SH-SY5Y (cell line): ENCODE results near the gene KRTAP5-9.
"Not testable (repeated sequence)": the region's sequence is repeated elsewhere in the genome, so short reads cannot be mapped to it uniquely, and the experiment has no call there.

Experiments
- GATA2 ChIP-seq: IDR thresholded peaks from 2 replicates; pipeline ENCODE4 v1.6.1; 2011; ENCODE audit warnings: mild to moderate bottlenecking, low read depth, low read length
- GATA3 ChIP-seq: IDR thresholded peaks from 2 replicates; pipeline ENCODE4 v1.6.1; 2011; ENCODE audit warnings: low read depth, mild to moderate bottlenecking, low read length, moderate library complexity

KRTAP5-9 gene

DNA sequence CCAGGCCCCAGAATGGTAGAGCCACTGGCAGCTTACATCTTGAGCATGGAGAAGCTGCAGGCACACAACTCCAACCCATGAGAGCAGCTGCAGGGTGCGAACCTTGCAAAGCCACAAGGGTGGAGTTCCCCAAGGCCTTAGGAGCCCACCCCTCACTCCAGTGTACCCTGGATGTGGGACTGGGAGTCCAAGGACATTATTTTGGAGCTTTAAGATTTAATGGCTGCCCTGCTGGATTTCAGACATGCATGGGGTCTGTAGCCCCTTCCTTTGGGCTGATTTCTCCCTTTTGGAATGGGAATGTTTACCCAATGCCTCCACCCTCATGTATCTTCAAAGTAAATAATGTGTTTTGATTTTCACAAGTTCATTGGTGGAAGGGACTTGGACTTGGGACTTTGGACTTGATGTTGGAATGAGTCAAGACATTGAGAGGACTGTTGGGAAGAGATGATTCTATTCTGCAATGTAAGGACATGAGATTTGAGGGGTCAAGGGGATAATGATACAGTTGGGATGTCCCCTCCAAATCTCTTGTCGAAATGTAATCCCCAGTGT, 22.2 kb upstream of the KRTAP5-9 start:
- TF ChIP-seq GATA3, result no peak
- no peak for TF ChIP-seq GATA2

DNA sequence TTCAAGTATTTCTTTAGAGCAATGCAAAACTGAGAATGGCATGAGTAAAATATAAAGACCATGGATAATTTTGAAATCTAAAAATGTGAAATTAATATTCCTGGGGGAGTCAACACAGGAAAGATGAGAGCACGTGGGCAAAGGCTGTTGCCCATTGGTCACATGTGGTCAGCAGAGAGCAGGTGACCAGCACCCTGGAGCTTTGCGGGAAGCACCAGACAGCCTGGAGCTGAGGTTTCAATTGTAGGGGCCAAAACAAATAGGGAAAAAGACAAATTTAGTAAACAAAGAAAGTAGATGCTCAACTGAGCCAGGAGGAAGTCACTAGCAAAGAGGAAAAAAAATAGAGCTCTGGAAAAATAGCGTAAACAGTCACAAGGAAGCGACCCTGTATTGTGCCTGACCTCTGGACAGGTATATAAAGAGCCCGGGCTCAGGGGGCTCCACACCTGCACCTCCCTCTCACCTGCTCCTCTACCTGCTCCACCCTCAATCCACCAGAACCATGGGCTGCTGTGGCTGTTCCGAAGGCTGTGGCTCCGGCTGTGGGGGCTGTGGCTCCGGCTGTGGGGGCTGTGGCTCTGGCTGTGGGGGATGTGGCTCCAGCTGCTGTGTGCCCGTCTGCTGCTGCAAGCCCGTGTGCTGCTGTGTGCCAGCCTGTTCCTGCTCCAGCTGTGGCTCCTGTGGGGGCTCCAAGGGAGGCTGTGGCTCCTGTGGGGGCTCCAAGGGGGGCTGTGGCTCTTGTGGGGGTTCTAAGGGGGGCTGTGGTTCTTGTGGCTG, 21.2 kb upstream of the KRTAP5-9 start, which contains the start of gene KRTAP5-7:
TSS of gene KRTAP5-7 (plus strand) at position 472 of the 780 bp plus-strand sequence. CDS start at position 506, 34 bp downstream.
- not testable (repeated sequence) for TF ChIP-seq GATA3, GATA2

GRCh38 chr11:71527576-71528210, 20.5 kb upstream of the KRTAP5-9 start:
- TF ChIP-seq GATA2 (no peak), GATA3 (no peak)

DNA sequence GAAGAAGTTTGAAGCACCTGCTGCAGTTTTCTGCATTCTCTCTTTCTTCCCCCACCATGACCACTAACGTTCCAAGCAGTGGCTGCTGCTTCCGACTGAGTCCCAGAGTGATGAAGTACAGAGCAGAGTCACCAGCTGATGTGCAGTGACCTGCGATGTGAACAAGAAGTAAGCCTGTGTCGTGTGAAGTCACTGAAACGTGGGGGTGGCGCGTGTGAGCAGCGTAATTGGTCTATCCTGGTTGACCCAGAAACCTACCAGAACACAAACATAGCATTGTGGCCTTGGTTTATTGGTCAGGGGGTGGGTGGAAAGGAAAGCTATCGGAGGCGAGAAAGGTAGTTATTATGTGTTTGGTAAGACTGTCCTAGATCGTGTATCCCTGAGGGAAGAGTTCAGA, 17.6 kb upstream of the KRTAP5-9 start:
- TF ChIP-seq GATA3, result no peak
- no peak for TF ChIP-seq GATA2

DNA sequence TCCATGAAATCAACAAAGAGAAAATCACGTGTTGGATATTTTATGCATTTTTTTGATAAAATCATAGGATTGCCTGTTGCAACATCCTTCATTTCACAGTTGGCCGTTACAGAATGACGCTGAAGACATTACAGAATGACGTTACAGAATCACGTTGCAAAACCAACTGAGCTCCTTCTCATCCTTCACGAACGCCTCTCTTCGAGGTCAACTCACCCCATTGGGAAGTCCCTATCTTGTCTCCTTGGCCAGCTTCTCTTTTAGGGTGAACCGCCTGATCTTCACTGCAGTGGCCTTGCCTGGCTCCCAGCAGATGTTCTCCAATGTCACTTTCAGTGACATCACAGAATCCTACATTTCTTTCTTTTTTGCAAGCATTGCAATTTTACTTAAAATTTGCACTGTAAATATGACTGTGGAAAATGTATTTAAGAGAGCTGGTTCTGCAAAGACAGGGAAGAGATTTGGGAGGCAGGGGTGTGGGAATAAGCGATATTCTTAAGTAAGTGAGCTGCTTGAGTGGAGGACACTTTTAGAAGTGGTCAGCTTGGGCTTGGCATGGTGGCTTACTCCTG, 16.1 kb upstream of the KRTAP5-9 start:
- TF ChIP-seq GATA2 (no peak), GATA3 (no peak)

DNA sequence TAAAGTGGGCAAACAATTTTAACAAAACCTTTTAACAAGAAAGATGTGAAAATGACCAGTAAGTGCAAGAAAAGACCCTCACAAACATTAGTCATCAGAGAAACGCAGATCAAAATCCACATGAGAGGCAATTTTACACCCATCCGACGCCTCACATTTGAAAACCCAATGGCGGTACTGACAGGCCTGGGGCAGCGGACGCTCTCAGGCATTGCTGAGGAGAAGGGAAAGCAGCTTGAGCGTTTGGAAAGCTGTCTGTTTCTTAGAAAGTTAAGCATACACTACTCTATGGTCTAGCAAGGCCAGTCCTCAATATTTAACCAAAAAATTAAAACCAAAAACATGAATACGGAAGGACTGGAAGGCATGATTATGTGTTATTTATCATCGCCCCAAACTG, 12.4 kb upstream of the KRTAP5-9 start:
- TF ChIP-seq GATA3, result no peak
- no peak for TF ChIP-seq GATA2

- no peak for TF ChIP-seq GATA2
- TF ChIP-seq GATA3, result no peak
Measured at GRCh38 chr11:71537537-71537936, 10.7 kb upstream of the KRTAP5-9 start.

GRCh38 chr11:71537977-71538665, 10.1 kb upstream of the KRTAP5-9 start, which contains the start of gene KRTAP5-8:
KRTAP5-8 (plus strand) TSS chr11:71538025; CDS start chr11:71538056, 31 bp downstream.
- not testable (repeated sequence) for TF ChIP-seq GATA2, GATA3

- TF ChIP-seq GATA2 (no peak), GATA3 (no peak)
Measured at GRCh38 chr11:71538666-71538990, 9.6 kb upstream of the KRTAP5-9 start.

GRCh38 chr11:71539017-71539416, 9.2 kb upstream of the KRTAP5-9 start:
- TF ChIP-seq GATA2, result no peak
- no peak for TF ChIP-seq GATA3

DNA sequence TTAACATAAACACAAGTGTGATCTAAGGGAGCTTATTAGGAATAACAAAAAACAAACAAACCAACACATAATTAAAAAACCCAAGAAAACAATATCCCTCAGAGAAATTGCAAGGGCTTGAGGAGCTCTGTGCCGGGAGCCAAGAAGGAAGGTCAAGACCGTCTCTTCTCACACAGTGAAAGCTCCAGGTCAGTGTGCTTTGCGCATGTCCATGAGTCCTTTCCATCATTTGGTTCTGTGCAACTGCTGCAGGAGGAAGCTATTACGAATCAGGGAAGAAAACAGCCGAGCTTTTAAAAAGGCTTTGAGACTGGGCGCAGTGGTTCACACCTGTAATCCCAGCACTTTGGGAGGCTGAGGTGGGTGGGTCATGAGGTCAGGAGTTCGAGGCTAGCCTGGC, 5.8 kb upstream of the KRTAP5-9 start:
- TF ChIP-seq GATA3 (no peak), GATA2 (no peak)

GRCh38 chr11:71542879-71543777, 5.1 kb upstream of the KRTAP5-9 start:
- TF ChIP-seq GATA2 (no peak), GATA3 (no peak)

- TF ChIP-seq GATA3, result no peak
- TF ChIP-seq GATA2, result no peak
Measured at GRCh38 chr11:71543866-71544265, 4.4 kb upstream of the KRTAP5-9 start.
